Neutrophil (primary cell): ENCODE measurements around the gene ACTR3.

ENCODE experiments used
- H3K27ac ChIP-seq: fragments of 200-600 bp; sonication (generic); 2 replicates; pipeline ENCODE4 v1.5.1; 2016; ENCODE audit warnings: mild to moderate bottlenecking, moderate library complexity
- H3K27me3 ChIP-seq: fragments of 200-600 bp; sonication (generic); 2 replicates; pipeline ENCODE4 v1.6.0; 2016; ENCODE audit warnings: mild to moderate bottlenecking
- H3K36me3 ChIP-seq: fragments of 200-600 bp; sonication (generic); 2 replicates; pipeline ENCODE4 v1.5.1; 2017
- H3K4me1 ChIP-seq, 2 experiments: fragments of 200-600 bp in 1 of 2; sonication (generic) in 1 of 2; 1 replicate in 1 of 2; 2 replicates in 1 of 2; pipeline versions ENCODE4 v1.5.1 to v1.6.1; 2013 to 2016; ENCODE audit warnings: low read depth in 1 of 2, low read length in 1 of 2, mild to moderate bottlenecking in 1 of 2, moderate library complexity in 1 of 2; ENCODE audit not compliant: control insufficient read depth in 1 of 2, insufficient read depth in 1 of 2
- H3K4me3 ChIP-seq, 2 experiments: fragments of 200-600 bp in 1 of 2; sonication (generic) in 1 of 2; 1 replicate in 1 of 2; 2 replicates in 1 of 2; pipeline ENCODE4 v1.5.1; 2013 to 2016; ENCODE audit warnings: low read depth in 1 of 2, low read length in 1 of 2, mild to moderate bottlenecking in 1 of 2, moderate library complexity in 1 of 2
- H3K9me3 ChIP-seq: fragments of 200-600 bp; sonication (generic); 2 replicates; pipeline ENCODE4 v1.5.1; 2016
- TF ChIP-seq, protein P1 (sequence below): fragments of 200-600 bp; sonication (generic); IDR thresholded peaks from 2 replicates; pipeline ENCODE4 v1.5.1; 2016; ENCODE audit warnings: antibody characterized with exemption

Gene ACTR3

DNA sequence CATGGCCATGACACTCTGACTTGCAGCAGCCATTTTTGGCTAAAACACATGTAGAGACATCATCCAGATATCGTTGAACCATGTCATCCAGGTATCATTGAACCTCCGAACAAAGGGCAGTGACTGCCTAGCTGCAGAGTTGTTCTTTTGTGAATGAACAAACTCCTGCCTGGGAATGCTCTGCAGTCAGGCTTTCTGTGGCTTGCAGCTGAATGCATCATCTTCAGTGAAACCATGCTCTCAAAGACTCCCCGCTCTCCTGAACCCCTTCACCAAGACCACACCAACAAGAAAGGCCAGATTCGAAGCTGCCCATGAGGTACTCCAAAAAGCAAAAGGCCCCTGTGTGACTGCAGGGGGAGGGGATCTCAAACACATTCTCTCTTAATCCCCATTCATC is 118.8 kb downstream of the ACTR3 start:
- TF ChIP-seq, protein P1, sequence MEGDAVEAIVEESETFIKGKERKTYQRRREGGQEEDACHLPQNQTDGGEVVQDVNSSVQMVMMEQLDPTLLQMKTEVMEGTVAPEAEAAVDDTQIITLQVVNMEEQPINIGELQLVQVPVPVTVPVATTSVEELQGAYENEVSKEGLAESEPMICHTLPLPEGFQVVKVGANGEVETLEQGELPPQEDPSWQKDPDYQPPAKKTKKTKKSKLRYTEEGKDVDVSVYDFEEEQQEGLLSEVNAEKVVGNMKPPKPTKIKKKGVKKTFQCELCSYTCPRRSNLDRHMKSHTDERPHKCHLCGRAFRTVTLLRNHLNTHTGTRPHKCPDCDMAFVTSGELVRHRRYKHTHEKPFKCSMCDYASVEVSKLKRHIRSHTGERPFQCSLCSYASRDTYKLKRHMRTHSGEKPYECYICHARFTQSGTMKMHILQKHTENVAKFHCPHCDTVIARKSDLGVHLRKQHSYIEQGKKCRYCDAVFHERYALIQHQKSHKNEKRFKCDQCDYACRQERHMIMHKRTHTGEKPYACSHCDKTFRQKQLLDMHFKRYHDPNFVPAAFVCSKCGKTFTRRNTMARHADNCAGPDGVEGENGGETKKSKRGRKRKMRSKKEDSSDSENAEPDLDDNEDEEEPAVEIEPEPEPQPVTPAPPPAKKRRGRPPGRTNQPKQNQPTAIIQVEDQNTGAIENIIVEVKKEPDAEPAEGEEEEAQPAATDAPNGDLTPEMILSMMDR, result no peak
- no peaks in the 10 kb centered on the region for H3K4me1 ChIP-seq
- H3K36me3 ChIP-seq, result no peaks in the 10 kb centered on the region
- no peak overlapping the region for H3K4me3 ChIP-seq
- H3K27ac ChIP-seq, result no peak overlapping the region
- H3K9me3 ChIP-seq, result no peaks in the 10 kb centered on the region
- peaks cover 11% of the 10 kb centered on the region for H3K27me3 ChIP-seq

DNA sequence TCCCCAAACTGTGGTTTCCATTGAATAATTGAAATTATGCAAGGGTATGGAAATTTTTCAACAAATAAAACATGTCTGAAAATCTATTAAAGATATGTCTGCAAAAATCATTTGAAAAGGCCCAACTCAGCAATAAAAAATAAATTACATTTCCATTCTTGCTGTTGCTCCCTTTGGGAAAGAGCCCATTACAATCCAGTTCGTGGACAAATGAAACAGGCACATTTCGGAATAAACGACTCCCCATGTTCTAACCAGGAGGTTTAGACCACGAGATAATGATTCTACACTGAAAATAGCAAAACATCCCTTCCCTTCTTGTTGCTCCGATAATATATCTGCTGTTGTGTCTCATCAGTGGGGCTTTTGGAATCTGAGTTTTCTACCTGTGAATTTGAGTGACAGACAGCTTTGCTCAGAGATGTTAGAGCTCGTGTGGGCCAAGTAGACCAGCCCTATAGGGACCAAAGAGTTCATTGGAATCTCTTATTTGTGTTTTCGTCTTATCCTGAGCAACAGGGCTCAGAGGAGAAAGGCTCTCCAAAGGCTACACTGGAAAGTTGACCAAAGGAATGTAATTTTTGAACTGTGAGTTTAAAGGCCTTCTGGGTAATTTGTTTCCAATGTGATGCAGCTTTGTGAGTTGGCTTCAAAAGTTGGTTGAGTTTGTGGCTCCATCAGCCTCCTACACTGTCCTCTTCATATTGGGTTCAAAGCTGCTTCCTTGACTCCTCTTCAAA is 119.5 kb downstream of the ACTR3 start:
- TF ChIP-seq, protein P1, result no peak
- no peaks in the 10 kb centered on the region for H3K9me3 ChIP-seq

DNA sequence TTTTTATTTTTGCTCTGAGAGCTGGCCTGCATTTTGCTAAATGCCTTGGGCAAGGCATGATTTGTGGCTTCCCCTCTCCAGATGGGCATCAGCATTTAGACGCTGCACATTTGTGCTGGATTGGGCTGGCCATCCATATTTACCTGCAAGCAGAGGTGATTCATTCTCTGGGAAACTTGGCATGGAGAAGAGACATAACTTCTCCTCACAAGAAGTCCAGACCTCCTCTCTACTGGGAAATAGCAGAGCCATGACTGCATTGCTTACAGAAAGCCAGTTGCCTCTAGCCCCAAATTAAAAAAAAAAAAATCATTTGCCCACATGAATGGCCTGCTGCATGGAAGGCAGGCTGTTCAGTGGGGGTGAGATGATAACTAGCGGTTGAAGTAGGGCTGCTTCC is 120.1 kb downstream of the ACTR3 start:
- TF ChIP-seq, protein P1, result no peak
- no peak overlapping the region for H3K27ac ChIP-seq
- no peaks in the 10 kb centered on the region for H3K36me3 ChIP-seq
- no peaks in the 10 kb centered on the region for H3K9me3 ChIP-seq
- no peaks in the 10 kb centered on the region for H3K4me1 ChIP-seq
- no peak overlapping the region for H3K4me3 ChIP-seq
- H3K27me3 ChIP-seq, result peaks cover 11% of the 10 kb centered on the region

More for the DNA sequence above, 119.5 kb downstream of the ACTR3 start:
- Histone ChIP-seq H3K27ac (no peak overlapping the region), H3K4me3 (no peak overlapping the region), H3K4me1 (no peaks in the 10 kb centered on the region), H3K36me3 (no peaks in the 10 kb centered on the region), H3K27me3 (peaks cover 11% of the 10 kb centered on the region)

DNA sequence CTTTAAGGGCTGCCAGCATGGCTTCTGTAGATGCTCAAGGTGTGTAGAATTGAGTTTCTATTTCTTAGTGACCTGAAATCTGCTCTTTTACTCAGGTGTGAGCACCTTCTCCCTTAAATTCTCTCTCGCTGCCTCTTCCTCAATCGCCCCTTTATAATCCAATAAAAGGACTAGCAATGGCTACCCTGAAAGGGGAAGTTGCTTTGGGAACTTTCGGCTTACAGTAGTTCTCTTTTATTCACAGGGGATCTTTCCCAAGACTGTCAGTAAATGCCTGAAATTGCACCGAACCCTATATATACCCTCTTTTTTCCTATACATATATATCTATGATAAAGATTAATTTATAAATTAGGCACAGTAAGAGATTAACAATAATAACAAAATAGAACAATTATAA is 121.8 kb downstream of the ACTR3 start:
- no peak overlapping the region for H3K27ac ChIP-seq
- TF ChIP-seq, protein P1, result no peak
- H3K36me3 ChIP-seq, result no peaks in the 10 kb centered on the region
- no peaks in the 10 kb centered on the region for H3K4me1 ChIP-seq
- H3K27me3 ChIP-seq, result peaks cover 8% of the 10 kb centered on the region
- no peaks in the 10 kb centered on the region for H3K9me3 ChIP-seq
- no peak overlapping the region for H3K4me3 ChIP-seq
